Fibroblast of skin of right biceps (primary cell): Measurements from ENCODE around the gene LONRF2.
"Not testable (repeated sequence)": the region's sequence is repeated elsewhere in the genome, so short reads cannot be mapped to it uniquely, and the experiment has no call there.

Experiments
- DNase-seq: peaks from one replicate; pipeline ENCODE4 v3.0.0-alpha.2; 2013

The LONRF2 gene

DNA sequence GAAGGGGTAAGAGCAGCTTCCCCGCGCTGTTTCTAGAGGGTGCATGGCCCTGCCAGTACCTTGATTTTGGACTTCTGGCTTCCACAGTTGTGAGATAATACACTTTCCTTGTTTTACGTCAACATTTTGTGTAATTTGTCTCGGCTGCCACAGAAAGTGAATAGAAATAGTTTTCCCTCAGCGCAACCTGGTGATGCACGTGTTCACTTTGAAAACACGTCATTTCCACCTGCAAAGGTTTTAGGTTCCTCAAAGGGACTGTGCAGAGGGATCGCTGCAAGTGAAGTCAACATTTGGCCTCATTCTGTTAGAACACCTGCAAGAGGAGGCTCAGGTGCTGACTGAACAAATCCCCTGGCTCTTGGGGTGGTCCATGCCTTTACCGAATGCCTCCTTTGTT, 71.7 kb downstream of the LONRF2 start:
- no peak for DNase-seq

DNA sequence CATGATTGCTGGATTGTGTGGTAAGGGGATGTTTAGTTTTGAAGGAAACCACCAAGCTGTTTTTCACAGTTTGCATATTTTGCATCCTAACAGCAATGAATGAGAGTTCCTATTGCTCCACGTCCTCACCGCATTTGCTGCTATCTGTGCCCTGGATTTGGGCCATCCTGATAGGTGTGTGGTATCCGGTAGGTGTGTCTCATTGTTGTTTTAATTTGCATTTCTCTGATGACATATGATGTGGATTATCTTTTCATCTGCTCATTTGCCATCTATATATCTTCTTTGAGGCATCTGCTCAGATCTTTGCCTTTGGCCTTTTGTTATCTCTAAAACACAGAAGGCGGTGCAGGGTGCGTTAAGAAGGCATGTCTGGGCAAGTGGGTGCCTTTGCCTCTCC, 73.3 kb downstream of the LONRF2 start:
- DNase-seq = no peak

DNA sequence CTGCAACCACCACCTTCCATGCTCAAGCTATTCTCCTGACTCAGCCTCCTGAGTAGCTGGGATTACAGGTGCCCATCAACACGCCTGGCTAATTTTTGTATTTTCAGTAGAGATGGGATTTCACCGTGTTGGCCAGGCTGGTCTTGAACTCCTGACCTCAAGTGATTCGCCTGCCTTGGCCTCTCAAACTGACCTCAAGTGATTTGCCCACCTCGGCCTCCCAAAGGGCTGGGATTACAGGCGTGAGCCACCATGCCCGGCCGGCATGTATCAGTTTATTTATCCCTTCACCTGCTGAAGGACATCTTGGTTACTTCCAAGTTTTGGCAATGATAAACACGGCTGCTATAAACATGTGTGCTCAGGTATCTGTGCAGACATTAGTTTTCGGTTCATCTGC, 73.7 kb downstream of the LONRF2 start:
- not testable (repeated sequence) for DNase-seq

- DNase-seq = no peak
Measured at GRCh38 chr2:100248044-100248330, 74.3 kb downstream of the LONRF2 start.

DNA sequence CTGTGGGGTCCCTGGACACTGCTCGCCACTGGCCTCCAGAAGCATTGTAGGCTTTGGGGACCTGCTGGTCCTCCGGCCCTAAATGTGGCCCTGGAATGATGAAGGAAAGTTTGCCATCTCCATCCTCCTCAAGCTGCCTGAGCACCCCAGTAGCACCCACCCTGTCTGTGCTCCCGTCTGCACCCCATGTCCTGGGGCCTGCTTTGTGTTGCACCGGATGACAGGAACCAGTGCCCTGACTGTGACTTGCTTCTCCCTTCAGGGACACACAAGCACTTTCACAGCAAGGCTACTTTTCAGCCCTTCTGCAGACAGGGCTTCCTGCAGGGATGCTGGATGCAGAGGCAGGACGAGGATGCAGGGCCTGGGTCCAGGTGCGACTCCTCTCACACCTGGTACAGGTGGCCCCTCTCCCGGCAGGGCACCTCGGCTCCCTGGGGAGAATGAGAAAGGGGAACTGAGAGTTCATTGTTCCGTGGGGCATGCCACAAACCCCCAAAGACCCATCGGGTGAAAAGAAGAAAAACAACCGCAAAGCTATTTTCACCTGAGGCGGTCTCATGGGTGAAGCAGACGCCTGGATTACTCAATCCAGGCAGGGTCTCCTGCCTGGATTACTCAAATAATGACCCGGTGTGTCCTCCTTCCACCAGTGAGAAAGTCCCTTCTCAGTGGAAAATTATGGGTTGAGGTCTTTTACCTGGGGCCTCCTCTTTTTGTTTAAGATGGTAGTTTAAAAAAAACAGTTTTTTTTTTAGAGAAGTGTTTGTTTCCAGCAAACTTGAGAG, 74.9 kb downstream of the LONRF2 start:
- no peak for DNase-seq

DNA sequence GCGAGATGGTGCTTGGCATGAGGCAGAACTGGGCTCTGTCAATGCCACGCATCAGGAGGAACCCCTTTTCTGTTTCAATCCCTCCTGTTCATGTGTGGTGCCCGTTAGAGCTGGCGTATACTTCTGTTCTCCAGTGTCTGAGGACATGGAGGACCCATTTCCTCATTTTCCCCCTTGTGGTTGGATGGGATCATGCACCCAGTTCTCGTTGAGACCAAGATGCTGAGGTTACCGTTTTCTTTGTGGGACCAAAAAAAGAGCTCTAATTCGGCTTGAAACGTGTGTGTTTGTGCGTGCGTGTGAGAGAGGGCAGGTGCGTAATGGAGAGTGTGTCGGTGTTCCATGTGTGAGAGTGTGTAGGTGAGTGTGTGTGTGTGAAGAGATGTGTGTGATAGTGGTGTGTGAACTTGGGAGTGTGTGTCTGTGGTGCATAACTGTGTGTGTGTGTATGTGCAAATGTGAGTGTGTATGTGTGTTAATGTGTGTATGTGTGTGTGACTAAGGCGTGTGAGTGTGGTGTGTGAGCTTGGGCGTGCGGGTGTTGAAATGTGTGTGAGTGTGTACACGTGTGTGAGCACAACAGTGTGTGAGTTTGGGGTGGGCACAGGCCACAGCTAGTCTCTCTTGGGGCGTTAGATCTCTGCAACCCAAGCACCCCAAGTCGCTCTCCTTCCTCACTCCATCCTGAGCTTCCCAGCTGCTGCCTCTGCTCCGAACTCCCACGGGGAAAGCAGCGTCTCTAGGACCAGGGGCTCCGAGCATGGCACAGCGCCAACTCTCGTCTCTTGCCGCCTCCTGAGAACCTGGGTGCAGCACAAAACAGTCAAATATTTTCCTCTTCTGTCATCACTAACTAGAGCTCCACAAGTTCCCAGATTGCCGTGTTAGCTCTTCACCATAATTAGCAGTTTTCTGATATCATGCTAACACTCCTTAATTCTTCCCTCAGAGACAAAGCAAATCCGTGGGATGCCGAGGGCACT, 75.8 kb downstream of the LONRF2 start:
- no peak for DNase-seq

GRCh38 chr2:100245681-100246080, 76.6 kb downstream of the LONRF2 start:
- DNase-seq = no peak

DNA sequence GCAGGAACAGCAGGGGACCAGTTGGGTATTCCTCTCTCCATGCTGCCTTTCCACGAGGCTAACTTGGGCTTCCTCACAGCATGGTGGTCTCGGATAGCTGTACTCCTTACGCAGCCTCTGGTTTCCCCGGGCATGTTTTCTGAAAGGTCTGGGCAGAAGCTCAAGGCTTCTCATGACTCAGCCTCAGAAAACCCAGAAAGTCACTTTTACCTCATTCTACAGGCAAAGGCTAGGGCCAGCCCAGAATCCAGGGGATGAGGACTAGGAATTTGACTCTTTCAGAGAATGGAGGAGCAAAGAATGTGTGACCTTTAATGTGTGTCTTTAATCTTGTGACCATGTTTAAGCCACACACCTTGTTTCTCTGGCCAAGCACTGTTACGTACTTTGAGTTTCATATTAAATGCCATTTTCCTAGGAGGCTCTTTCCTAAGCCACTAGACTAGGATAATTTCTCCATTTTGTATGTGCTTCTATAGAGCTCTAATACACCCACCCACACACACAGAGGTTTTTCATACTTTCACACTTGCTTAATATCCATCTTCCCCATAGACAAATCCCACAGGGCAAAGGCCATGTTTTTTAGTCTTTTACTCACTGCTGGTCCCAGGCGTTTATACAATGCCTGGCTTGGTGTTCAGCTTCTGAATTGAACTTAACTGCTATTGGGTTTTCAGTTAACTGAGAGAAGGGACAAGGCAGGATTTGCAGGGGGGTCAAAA, 77.3 kb downstream of the LONRF2 start:
- peak; percentile 64 for DNase-seq

DNA sequence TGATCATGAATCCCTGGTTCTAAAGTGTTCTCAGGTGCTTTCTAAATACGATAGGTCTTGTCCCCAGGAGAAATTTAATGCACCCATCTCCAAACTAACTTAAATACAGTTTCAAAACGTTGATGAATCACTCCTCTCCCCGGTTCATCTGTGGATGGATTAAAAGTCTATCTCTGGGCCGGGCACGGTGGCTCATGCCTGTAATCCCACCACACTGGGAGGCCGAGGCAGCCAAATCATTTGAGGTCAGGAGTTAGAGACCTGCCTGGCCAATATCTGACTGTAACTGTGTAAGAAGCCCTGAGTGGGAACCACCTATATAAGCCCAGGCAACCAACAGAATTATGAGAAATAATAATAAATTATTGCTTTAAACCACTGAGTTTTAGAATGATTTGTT, 78.7 kb downstream of the LONRF2 start:
- no peak for DNase-seq

- peak; percentile 66 for DNase-seq
Measured at GRCh38 chr2:100242891-100243619, 79.2 kb downstream of the LONRF2 start.

GRCh38 chr2:100242476-100242875, 79.8 kb downstream of the LONRF2 start:
- no peak for DNase-seq

GRCh38 chr2:100241236-100241635, 81.1 kb downstream of the LONRF2 start:
- DNase-seq = no peak

DNA sequence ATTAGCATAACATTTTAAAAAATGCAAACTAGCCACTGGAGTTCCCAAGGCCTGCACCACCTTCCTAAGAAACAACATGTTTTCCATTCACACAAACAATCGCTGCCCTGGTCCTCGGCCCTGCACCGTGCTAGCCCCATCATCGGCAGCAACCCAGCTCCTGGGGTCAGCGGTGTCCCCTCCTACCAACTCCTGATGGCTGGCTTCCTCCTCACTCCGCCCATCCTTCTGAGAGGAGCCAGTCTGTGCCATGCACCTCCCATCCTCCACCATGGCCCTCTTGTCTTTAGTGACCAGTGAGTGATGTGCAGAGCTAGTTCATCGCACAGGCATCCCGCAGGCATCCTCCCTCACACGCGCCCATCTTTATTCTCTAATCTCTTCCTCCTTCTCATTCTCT, 81.9 kb downstream of the LONRF2 start:
- DNase-seq = no peak

DNA sequence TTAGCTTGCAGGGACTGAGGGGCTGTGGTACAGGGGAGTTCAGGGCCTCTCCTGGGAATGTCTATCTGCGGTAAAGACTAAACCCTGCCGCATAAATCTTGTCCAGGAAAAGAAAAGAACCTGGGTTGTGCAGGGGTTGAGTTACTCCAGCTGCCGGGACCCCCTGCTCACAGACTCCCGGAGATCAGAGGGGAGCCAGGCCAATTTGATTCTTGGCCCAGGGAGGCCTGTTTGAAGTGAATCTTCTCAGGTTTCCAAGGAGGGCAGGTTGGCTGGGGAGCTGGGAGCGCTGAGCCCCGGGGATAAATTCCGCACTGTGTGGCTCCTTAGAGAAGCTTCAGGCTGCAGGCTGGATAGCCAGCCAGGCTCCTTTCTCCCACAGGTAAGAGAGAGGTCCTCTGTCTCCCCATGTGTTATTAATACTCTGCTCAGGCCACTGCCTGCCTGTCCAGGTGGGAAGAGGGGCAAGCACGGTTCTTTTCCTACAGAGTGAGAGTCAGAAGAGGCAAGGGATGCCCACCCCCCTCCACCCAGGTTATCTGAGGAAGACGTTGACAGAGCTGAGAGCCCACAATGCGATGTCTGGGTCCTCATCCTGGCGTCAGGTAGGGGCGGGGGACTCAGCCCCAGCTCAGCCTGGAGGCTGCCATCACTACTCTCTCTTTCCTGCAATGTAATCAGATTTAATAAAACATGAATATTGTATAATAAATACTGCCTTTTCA, 82.7 kb downstream of the LONRF2 start:
- DNase-seq = no peak

DNA sequence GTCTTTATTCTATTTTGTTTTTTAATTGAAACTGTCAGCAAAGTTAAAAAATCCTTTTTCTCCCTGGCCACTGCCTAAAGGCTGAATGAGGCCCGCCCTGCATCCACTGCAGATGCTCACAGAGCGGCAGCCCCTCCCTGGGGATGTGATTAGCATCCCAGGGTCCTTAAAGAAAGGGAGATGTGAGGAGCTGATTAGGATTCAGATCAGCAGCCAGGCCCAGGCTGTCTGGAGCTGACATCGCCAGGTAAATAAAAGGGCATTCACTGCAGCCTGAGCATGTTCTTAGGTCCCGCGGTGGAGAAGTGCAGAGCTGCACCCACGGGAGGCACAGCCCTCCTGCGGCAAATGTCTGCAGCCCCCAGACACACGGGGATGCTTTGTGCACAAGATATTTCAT, 83.8 kb downstream of the LONRF2 start:
- DNase-seq = no peak

DNA sequence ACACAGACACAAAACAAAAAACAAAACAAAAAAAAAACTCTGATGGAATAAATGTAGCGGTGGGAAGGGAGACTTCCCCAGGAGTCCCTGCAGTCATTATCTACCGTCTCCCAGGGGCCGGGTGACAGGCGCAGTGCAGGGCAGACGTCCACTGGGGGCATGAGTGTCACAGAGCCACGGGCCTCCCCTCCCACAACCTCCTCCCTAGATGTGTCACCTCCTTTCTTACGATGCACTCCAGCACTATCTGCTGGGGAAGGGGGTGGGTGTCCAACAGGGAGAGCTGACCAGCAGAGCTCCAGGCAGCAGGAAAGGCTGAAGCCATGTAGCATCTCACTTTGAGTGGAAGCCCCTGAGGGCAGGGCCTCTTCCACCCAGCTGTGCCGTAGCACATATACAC, 84.5 kb downstream of the LONRF2 start:
- no peak for DNase-seq

- DNase-seq = no peak
Measured at GRCh38 chr2:100237163-100237562, 85.1 kb downstream of the LONRF2 start.

- no peak for DNase-seq
Measured at GRCh38 chr2:100236166-100236565, 86.1 kb downstream of the LONRF2 start.

- no peak for DNase-seq
Measured at GRCh38 chr2:100235581-100235980, 86.7 kb downstream of the LONRF2 start.

DNA sequence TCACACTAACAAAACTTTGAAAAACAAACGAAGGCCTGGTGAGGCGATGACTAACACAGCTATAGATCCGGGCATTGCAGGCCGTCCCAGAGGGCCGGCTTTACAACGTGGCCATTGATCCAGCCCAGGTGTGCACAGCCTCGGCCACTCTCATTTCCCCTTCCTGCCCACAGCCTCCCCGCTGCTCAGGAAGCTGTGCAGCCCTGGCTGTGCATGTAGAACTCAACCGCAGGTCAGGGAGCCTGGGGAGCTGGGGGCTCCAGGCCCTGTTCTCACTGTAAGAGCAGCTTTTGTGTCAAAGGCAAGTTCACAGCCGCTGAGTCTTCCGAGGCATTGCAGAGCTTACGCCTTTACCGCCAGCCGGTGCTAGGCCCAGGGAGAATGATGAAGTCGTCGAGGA, 87.2 kb downstream of the LONRF2 start:
- no peak for DNase-seq

DNA sequence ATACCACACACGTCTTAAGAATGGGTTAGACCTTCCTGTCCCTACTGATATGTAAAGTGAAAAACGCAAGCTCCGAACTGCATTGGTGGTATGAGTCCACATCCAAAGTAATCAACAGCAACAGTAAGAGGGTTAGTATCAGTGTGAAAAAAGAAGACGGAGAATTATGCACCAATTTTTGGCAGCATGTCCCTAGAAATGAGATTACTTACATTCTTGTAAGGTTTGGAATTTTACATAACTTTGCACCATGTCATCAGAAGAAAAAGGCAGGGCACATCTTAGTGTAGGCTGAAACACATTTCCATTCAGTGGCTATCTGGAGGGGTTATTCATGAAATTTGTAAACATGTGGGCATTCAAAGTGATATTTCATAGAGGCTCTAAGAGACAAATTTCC, 88.2 kb downstream of the LONRF2 start:
- DNase-seq = peak; percentile 75

GRCh38 chr2:100233061-100233460, 89.2 kb downstream of the LONRF2 start:
- DNase-seq = no peak
